K562 (cell line): ENCODE measurements around the gene GRAMD2B. TPM values are rescaled to one million over a fixed set of nuclear protein-coding genes. Genes with fewer than 3 reads are reported as not detected.

Source experiments
- ARID3A ChIP-seq: IDR thresholded peaks from 2 replicates; pipeline ENCODE4 v1.6.1; 2012; ENCODE audit warnings: low read depth, low read length, improper control_type of control experiment, borderline replicate concordance
- CBX3 ChIP-seq, 2 experiments: IDR thresholded peaks; 1 replicate in 1 of 2; 2 replicates in 1 of 2; pipeline ENCODE4 v1.6.1; 2012; ENCODE audit warnings: inconsistent platforms in 2 of 2, low read length in 2 of 2, borderline replicate concordance in 1 of 2, control low read depth in 1 of 2
- EP300 ChIP-seq: IDR thresholded peaks from 2 replicates; pipeline ENCODE4 v1.6.1; 2012; ENCODE audit warnings: low read length, improper control_type of control experiment
- GABPA ChIP-seq: fragments of 200-800 bp; sonication (Bioruptor generic); conservative IDR thresholded peaks from 2 replicates; pipeline ENCODE4 v1.6.1; 2016; ENCODE audit warnings: low read depth, missing genetic modification characterization, missing compliant biosample characterization
- HMBOX1 ChIP-seq: sonication (generic); IDR thresholded peaks from 2 replicates; pipeline ENCODE4 v1.6.1; 2016
- KDM1A ChIP-seq, 2 experiments: fragments of 450-650 bp; IDR thresholded peaks; 2 replicates each; pipeline ENCODE4 v1.6.1; 2016; ENCODE audit warnings: mild to moderate bottlenecking in 2 of 2
- POLR2AphosphoS5 ChIP-seq: IDR thresholded peaks from 2 replicates; pipeline ENCODE4 v1.6.1; 2011; ENCODE audit warnings: mild to moderate bottlenecking, low read depth, low read length, moderate library complexity; ENCODE audit not compliant: control insufficient read depth, insufficient read depth
- REST ChIP-seq, 2 experiments: fragments of 450-650 bp; formaldehyde crosslinking in 1 of 2; IDR thresholded peaks; 2 replicates each; pipeline versions ENCODE4 v1.4.0 to v1.6.1; 2014 to 2020; ENCODE audit warnings: mild to moderate bottlenecking in 2 of 2, borderline replicate concordance in 1 of 2, low read depth in 1 of 2
- TRIM24 ChIP-seq, 2 experiments: fragments of 450-650 bp; IDR thresholded peaks; 2 replicates each; pipeline ENCODE4 v1.6.1; 2016
- ZKSCAN1 ChIP-seq: fragments of 150-350 bp; IDR thresholded peaks from 2 replicates; pipeline ENCODE4 v1.6.1; 2016; ENCODE audit warnings: low read depth, low read length
- ZNF398 ChIP-seq: fragments of 250-450 bp; sonication (Bioruptor Pico); IDR thresholded peaks from 2 replicates; pipeline ENCODE4 v1.8.0; 2021; ENCODE audit warnings: moderate library complexity, mild to moderate bottlenecking, inconsistent platforms
- polyA plus RNA-seq, 8 experiments: library from polyadenylated mRNA; depleted of rRNA in 4 of 8; stranded (reverse) in 5 of 8; unstranded in 3 of 8; fragments of >200 nt; fragmentation: Nextera tagmentation in 2 of 8; fragmentation: Illumina TruSeq in 1 of 8; extraction: Ambion mirVana in 2 of 8; extraction: Trizol in 1 of 8; gene quantifications; 2 replicates each; pipeline versions ENCODE4 v1.2.1 to v1.2.3, GENCODE V29; 2011 to 2014; ENCODE audit warnings: inconsistent platforms in 1 of 8, missing spikeins in 1 of 8
- total RNA-seq, 7 experiments: library from RNA; depleted of rRNA in 6 of 7; stranded (reverse); fragments of >200 nt in 6 of 7; fragmentation: Illumina TruSeq in 2 of 7; extraction: Trizol in 2 of 7; gene quantifications; 2 replicates each; pipeline versions ENCODE4 v1.2.1 to v1.2.3, GENCODE V29; 2011 to 2021; ENCODE audit warnings: low replicate concordance in 1 of 7

The GRAMD2B gene
- total and polyA plus RNA-seq, 9 of the 15 experiments (the other 6 are each of a cell fraction or from before 2014, with no cell fraction given): 0.32 to 4.2 (median 1.4) TPM

GRCh38 chr5:126531543-126532120 is 108.4 kb downstream of the GRAMD2B start (continued):
- TF ChIP-seq ZNF398 (no peak), EP300 (peak; percentile 81; the same call in 1 of the 2 replicates), ARID3A (0 out of 2 replicates have a peak, but pooled peaks have one; percentile 44), GABPA (tag) (peak; percentile 50), REST (IDR thresholded peaks at IDR 0.05; ENCODE audit: borderline replicate concordance) (0 out of 2 replicates have a peak, but pooled peaks have one; percentile 19), REST (CRISPR knock-in tag; IDR thresholded peaks at IDR 0.05; ENCODE audit: low read depth) (no peak), ZKSCAN1 (no peak), TRIM24 (IDR thresholded peaks at IDR 0.05) (peak in 1 of 2 experiments; percentile 69; a peak in 3 of 4 replicates), POLR2AphosphoS5 (peak; percentile 88), KDM1A (IDR thresholded peaks at IDR 0.05) (peak; percentile 79; a peak in 3 of 4 replicates), HMBOX1 (peak; percentile 86), CBX3 (IDR thresholded peaks at IDR 0.05; ENCODE audit: borderline replicate concordance in 1 of 2, low read length in 2 of 2) (0 out of 3 replicates have a peak, but pooled peaks of 1 of the 2 experiments have one; percentile 30)
